Naive thymus-derived CD8-positive, alpha-beta T cell (primary cell): Measurements from ENCODE around the gene ABHD17B. TPM values are rescaled to one million over a fixed set of nuclear protein-coding genes. Genes with fewer than 3 reads are reported as not detected.

Experiments
- ATAC-seq, 2 donors: fragments of 150-1000 bp; cut with Tn5 transposase in 1 of 2; sonication (Bioruptor Pico), chemical (Tn5 transposase) in 1 of 2; 1 replicate in 1 of 2; 2 replicates in 1 of 2; pipeline ENCODE4 v1.10.0; 2021; ENCODE audit warnings: mild to moderate bottlenecking in 2 of 2, moderate library complexity in 2 of 2
- POLR2A ChIA-PET: fragments of 350-600 bp; sonication (Branson Sonifier 250); formaldehyde crosslinking; loops from one replicate; lab custom pipeline; 2021; ENCODE audit warnings: antibody characterized with exemption; lab: Charles Lee
- DNase-seq, 10 donors: peaks; one replicate each; pipeline versions ENCODE4 v3.0.0 to v3.0.0-alpha.2; 2020 to 2022
- H3K27ac Mint-ChIP-seq, 10 donors: one replicate each; pipeline ENCODE4 v1.8.0; 2020 to 2022; ENCODE audit warnings: mild to moderate bottlenecking in 10 of 10, mixed read lengths in 10 of 10, moderate library complexity in 4 of 10, inconsistent platforms in 1 of 10
- H3K27me3 Mint-ChIP-seq, 5 donors: one replicate each; pipeline ENCODE4 v1.8.0; 2021 to 2022; ENCODE audit warnings: mixed read lengths in 5 of 5
- H3K36me3 Mint-ChIP-seq, 3 donors: one replicate each; pipeline ENCODE4 v1.8.0; 2020 to 2022; ENCODE audit warnings: mixed read lengths in 3 of 3, mild to moderate bottlenecking in 2 of 3, inconsistent platforms in 1 of 3
- H3K4me1 Mint-ChIP-seq, 4 donors: one replicate each; pipeline ENCODE4 v1.8.0; 2021 to 2022; ENCODE audit warnings: mixed read lengths in 4 of 4
- H3K4me3 Mint-ChIP-seq, 10 donors: one replicate each; pipeline ENCODE4 v1.8.0; 2020 to 2022; ENCODE audit warnings: mild to moderate bottlenecking in 10 of 10, mixed read lengths in 10 of 10, moderate library complexity in 6 of 10, inconsistent platforms in 1 of 10
- H3K9me3 Mint-ChIP-seq, 9 donors: one replicate each; pipeline ENCODE4 v1.8.0; 2020 to 2022; ENCODE audit warnings: mixed read lengths in 9 of 9, mild to moderate bottlenecking in 3 of 9, inconsistent platforms in 1 of 9, moderate library complexity in 1 of 9
- polyA plus RNA-seq, 3 donors: library from polyadenylated mRNA; unstranded; fragments of 300-500 nt; fragmentation: Illumina TruSeq; gene quantifications; one replicate each; pipeline ENCODE4 v1.2.3, GENCODE V29; 2021
- total RNA-seq, 8 experiments: library from RNA in 2 of 8; stranded (reverse) in 2 of 8; gene quantifications; one replicate each; pipeline ENCODE4 v1.2.3 and lab custom pipeline; 2021 to 2026

ABHD17B gene
- total and polyA plus RNA-seq, 5 experiments from 2014 or later: 20.3 to 25.8 (median 23.9) TPM

DNA sequence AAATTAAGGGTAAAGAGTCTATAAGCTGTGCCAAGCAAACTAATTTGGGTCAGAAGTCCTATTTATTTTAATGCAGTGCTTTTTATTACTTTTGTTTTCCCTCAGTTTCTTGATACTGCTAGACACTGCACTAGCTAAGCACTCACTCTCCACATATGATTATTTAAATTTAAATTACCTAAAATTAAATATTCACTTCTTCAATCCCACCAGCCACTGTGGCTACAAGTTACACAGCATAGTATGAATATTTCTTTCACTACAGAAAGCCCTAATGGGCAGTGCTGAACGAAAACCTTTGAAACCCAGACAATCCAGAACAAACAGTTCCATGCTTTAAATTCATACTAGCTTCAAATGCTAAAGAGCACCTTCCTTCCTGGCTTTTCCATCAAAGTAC lies 23.6 kb downstream of the ABHD17B start:
- peak overlapping the region in 4 of 10 donors; percentile 6 to 27 (median 14) for H3K4me3 Mint-ChIP-seq
- peaks cover 10 to 21% (median 15%) of the 10 kb centered on the region in 3 donors for H3K36me3 Mint-ChIP-seq
- H3K4me1 Mint-ChIP-seq: peaks cover 21 to 58% (median 41%) of the 10 kb centered on the region in 4 donors
- peak overlapping the region in 7 of 10 donors; percentile 1 to 66 (median 17) for H3K27ac Mint-ChIP-seq
- ATAC-seq (no peak), DNase-seq (no peak)
- H3K9me3 Mint-ChIP-seq: peaks cover 4 to 22% (median 17%) of the 10 kb centered on the region in 9 donors
- no peaks in the 10 kb centered on the region for H3K27me3 Mint-ChIP-seq
- POLR2A ChIA-PET: no interaction called here

DNA sequence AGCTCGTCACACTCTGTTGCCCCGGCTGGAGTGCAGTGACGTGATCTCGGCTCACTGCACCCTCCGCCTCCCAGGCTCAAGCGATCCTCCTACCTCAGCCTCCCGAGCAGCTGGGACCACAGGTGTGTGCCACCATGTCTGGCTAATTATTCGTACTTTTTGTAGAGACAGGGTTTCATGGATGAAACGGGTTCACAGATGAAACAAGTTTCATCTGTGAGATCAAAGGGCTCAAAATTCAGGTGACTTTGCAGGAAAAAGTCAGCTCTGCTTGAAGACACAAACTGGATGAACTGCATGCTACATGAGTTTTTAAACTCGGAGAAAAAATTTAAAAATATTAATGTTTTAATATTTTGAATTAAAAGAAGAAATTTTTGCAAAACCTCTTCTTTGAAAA lies 24.5 kb downstream of the ABHD17B start:
- Mint-ChIP-seq H3K4me1 (peaks cover 21 to 58% (median 40%) of the 10 kb centered on the region in 4 donors), H3K4me3 (peak overlapping the region in 3 of 10 donors; percentile 10 to 36 (median 26)), H3K9me3 (peaks cover 4 to 27% (median 20%) of the 10 kb centered on the region in 9 donors), H3K36me3 (peaks cover 15 to 29% (median 15%) of the 10 kb centered on the region in 3 donors), H3K27me3 (no peaks in the 10 kb centered on the region), H3K27ac (peak overlapping the region in 8 of 10 donors; percentile 13 to 83 (median 62))
- peak in 1 of 10 donors; percentile 4 for DNase-seq
- POLR2A ChIA-PET: interaction anchor here (0.7 to 1.3 kb wide), 2 partner anchors 8 to 25 kb away, joined by 3 to 4 read pairs; partner anchors contain the start of genes ABHD17B and C9orf85
- peak in 1 of 2 donors; percentile 27 for ATAC-seq

DNA sequence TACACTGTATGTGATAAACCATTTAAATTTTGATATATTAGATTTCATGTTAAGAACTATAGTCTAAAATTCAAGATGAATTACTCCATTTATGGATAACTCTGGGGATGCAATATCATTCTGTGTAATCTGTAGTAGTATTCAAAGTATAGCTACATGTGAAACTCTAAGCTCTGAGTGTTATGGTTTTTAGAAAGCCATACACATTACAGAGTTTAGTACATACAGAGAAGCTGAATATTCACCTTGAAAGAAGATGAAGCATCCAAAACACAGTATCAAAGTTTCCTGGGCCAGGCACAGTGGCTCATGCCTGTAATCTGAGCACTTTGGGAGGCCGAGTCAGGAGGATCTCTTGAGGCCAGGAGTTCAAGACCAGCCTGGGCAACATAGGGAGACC lies 25.0 kb downstream of the ABHD17B start:
- Mint-ChIP-seq H3K9me3 (peaks cover 4 to 32% (median 24%) of the 10 kb centered on the region in 9 donors), H3K27ac (peak overlapping the region in 9 of 10 donors; percentile 13 to 83 (median 58)), H3K36me3 (peaks cover 15 to 34% (median 20%) of the 10 kb centered on the region in 3 donors), H3K4me3 (peak overlapping the region in 1 of 10 donors; percentile 26), H3K27me3 (no peaks in the 10 kb centered on the region), H3K4me1 (peaks cover 18 to 56% (median 36%) of the 10 kb centered on the region in 4 donors)
- no peak for DNase-seq
- POLR2A ChIA-PET: interaction anchor here (0.7 to 1.3 kb wide), 2 partner anchors 8 to 25 kb away, joined by 3 to 4 read pairs; partner anchors contain the start of genes ABHD17B and C9orf85
- ATAC-seq: peak in 1 of 2 donors; percentile 25

DNA sequence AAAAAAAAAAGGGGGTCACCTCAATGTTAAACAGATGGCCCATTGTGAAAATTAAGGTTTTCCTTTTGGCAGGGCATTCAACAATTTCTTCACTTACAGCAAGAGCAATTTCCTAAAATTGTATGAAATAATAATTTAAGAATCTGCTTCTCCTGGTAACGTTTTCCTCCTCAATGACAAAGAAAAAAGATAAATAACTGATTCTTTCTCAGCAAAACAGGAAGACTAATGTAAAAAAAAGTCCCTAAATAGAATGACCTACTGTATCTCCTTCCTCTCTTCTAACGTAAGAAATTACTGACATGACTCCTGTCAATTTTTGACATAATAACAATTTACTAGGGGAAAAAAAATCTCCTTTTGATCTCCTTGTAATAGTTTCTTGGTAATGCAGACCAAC lies 25.5 kb downstream of the ABHD17B start:
- Mint-ChIP-seq H3K27me3 (no peaks in the 10 kb centered on the region), H3K4me1 (peaks cover 16 to 53% (median 32%) of the 10 kb centered on the region in 4 donors), H3K4me3 (peak overlapping the region in 2 of 10 donors; percentile 25 to 39), H3K27ac (peak overlapping the region in 6 of 10 donors; percentile 44 to 83 (median 58)), H3K9me3 (peaks cover 4 to 35% (median 26%) of the 10 kb centered on the region in 9 donors), H3K36me3 (peaks cover 20 to 37% (median 20%) of the 10 kb centered on the region in 3 donors)
- POLR2A ChIA-PET: interaction anchor here (1.3 kb wide), 1 partner anchor 26 kb away, joined by 4 read pairs; the partner anchor contains the start of genes ABHD17B and C9orf85
- ATAC-seq: no peak
- DNase-seq: no peak

DNA sequence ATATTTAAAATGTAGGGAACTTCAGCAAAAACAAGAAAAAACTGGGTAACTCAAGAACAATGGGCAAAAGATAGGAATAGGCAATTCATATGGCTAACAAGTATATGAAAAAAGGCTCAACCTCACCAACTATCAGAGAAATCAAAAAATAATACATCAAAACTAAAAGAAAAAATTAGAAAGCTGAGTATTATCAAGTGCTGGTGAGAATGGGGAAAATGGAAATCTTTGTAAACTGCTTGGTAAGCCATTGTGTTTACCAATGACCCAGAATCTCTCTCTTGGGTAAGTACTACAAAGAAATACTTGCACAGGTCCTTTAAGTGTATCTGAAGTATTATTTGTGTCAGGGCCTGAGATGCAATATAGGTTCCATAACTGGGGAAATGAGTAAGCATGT lies 27.0 kb downstream of the ABHD17B start:
- Mint-ChIP-seq H3K27me3 (no peaks in the 10 kb centered on the region), H3K9me3 (peaks cover 9 to 48% (median 36%) of the 10 kb centered on the region in 9 donors), H3K4me3 (no peak overlapping the region), H3K27ac (peak overlapping the region in 2 of 10 donors; percentile 40 to 66), H3K4me1 (peaks cover 15 to 49% (median 34%) of the 10 kb centered on the region in 4 donors), H3K36me3 (peaks cover 24 to 47% (median 30%) of the 10 kb centered on the region in 3 donors)
- ATAC-seq (no peak), DNase-seq (no peak)
- POLR2A ChIA-PET: no interaction called here

DNA sequence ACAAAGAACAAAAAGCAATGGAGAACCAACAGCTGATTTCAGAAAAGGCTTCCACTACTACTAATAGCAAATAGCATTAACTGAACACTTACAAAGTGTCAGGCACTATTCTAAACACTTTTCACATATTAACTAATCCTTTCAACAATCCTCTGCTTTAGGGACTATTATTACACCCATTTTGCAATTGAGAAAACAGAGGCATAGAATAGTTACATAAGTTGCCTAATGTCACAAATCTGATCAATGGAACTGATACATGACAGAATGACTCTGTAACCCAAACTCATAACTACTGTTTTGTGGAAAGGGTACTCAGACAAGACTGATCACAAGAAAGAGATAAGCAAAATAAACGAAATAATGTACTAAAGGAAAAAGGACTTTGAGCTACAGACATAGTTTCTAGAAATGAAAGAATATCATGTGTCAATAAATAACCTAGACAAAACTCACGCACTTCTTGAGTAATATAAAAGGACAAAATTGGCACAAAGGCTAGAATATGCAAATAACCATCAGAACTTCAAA lies 31.3 kb downstream of the ABHD17B start:
- no peak for ATAC-seq

DNA sequence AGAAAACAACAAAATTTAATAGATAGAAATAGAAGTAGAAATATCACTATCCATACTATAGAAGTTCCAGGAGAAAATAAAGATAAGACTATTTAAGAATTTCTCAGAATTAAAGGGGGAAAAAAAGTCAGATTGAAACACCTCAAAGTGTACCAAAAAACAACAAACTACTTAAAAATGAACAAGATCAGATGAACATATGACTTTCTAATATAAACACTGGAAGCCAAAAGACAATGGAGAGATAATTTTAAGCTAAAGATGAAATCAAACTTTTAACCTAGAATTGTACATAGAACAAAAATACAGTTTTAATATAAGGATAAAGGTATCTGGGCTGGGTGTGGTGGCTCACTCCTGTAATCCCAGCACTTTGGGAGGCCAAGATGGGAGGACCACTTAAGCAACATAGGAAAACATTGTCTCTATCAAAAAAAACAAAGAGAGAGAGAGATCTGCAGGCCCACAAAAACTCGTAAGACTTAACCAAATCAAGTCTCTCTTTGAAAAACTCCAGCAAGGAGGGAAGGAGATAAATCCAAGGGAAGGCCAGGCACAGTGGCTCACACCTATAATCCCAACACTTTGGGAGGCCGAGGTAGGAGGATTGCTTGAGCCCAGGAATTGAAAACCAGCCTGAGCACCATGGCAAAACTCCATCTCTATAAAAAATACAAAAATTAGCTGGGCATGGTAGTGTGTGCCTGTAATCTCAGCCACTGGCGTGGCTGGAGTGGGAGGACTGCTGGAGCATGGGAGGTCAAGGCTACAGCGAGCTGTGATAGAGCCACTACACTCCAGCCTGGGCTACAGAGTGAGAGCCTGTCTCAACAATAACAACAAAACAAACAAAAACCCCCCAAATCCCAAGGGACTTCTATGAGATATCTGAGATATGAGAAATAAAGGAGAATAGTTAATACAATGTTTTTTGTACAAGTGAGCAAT lies 32.4 kb downstream of the ABHD17B start:
- peaks cover 27 to 59% (median 38%) of the 10 kb centered on the region in 3 donors for H3K36me3 Mint-ChIP-seq
- H3K27ac Mint-ChIP-seq: no peak overlapping the region
- H3K9me3 Mint-ChIP-seq: peaks cover 11 to 59% (median 33%) of the 10 kb centered on the region in 9 donors
- ATAC-seq: no peak
- DNase-seq: no peak
- POLR2A ChIA-PET: interaction anchor here (0.6 kb wide), 1 partner anchor 8 kb away, joined by 3 read pairs; no protein-coding TSS in a partner anchor
- H3K27me3 Mint-ChIP-seq: no peaks in the 10 kb centered on the region
- peaks cover 11 to 31% (median 23%) of the 10 kb centered on the region in 4 donors for H3K4me1 Mint-ChIP-seq
- H3K4me3 Mint-ChIP-seq: no peak overlapping the region

More for the DNA sequence above, 31.3 kb downstream of the ABHD17B start:
- DNase-seq: no peak
- Mint-ChIP-seq H3K27ac (no peak overlapping the region), H3K36me3 (peaks cover 32 to 64% (median 37%) of the 10 kb centered on the region in 3 donors), H3K27me3 (no peaks in the 10 kb centered on the region), H3K4me3 (no peak overlapping the region), H3K9me3 (peaks cover 15 to 70% (median 45%) of the 10 kb centered on the region in 9 donors), H3K4me1 (peaks cover 11 to 37% (median 23%) of the 10 kb centered on the region in 4 donors)
- POLR2A ChIA-PET: no interaction called here

DNA sequence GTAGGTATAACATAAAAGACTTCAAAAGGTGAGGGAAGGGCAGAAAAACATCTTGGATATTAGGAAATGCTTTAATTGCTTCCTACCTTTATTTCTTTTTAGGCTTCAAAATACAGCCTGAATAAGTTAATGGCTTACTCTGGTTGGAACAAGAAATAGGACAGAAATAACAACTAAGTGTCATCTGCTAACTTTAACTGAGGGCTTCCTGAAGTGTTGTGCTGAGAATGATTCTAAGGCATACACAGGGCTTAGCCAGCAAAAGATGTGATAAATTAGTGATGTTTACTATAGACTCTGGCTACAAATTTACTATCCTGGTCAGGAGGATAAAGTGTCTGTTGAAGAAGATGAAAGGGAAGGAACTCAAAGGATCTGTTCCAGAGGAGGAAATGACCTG lies 34.2 kb downstream of the ABHD17B start:
- Mint-ChIP-seq H3K36me3 (peaks cover 22 to 47% (median 36%) of the 10 kb centered on the region in 3 donors), H3K4me1 (peaks cover 13 to 30% (median 24%) of the 10 kb centered on the region in 4 donors), H3K9me3 (peaks cover 10 to 47% (median 26%) of the 10 kb centered on the region in 9 donors), H3K4me3 (peak overlapping the region in 4 of 10 donors; percentile 14 to 57 (median 30)), H3K27me3 (no peaks in the 10 kb centered on the region), H3K27ac (peak overlapping the region in 3 of 10 donors; percentile 0 to 58 (median 15))
- ATAC-seq: no peak
- DNase-seq: no peak
- POLR2A ChIA-PET: no interaction called here

DNA sequence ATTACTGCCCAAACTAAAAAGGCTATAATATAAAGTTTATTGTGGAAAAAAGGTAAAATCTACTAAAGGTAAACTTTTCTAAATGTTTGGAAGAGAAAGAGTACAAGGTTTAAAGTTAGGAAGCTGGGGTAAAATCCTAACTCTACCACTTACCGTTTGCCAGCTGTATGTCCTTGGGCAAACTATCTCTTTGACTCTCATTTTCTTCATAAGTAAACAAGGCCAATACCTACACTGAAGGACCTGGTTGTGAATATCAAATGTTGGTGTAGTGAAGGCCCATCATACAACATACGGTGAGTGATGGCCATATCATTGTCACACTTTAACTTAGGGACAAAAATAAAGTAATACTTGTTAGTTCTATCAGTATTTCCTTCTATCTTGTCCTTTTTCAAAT lies 34.9 kb downstream of the ABHD17B start:
- DNase-seq (no peak), ATAC-seq (no peak)
- Mint-ChIP-seq H3K36me3 (peaks cover 22 to 40% (median 36%) of the 10 kb centered on the region in 3 donors), H3K27me3 (no peaks in the 10 kb centered on the region), H3K9me3 (peaks cover 8 to 42% (median 25%) of the 10 kb centered on the region in 9 donors), H3K4me3 (no peak overlapping the region), H3K4me1 (peaks cover 14 to 27% (median 24%) of the 10 kb centered on the region in 4 donors), H3K27ac (no peak overlapping the region)
- POLR2A ChIA-PET: no interaction called here

DNA sequence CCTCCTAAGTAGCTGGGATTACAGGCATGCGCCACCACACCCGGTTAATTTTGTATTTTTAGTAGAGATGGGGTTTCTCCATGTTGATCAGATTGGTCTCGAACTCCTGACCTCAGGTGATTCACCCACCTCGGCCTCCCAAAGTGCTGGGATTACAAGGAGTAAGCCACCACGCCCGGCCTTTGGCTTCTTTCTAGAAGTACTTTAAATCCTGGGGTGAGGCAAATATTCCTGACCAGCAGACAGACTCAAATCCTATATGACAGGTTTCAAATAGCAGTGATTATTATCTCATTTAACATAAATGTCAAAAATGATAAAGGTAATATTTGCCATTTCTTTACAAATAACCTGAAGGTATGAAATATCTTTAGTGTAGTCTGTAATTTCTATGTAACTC lies 35.6 kb downstream of the ABHD17B start:
- Mint-ChIP-seq H3K27me3 (no peaks in the 10 kb centered on the region), H3K4me3 (no peak overlapping the region), H3K4me1 (peaks cover 16 to 27% (median 22%) of the 10 kb centered on the region in 4 donors), H3K36me3 (peaks cover 17 to 40% (median 37%) of the 10 kb centered on the region in 3 donors), H3K9me3 (peaks cover 4 to 36% (median 22%) of the 10 kb centered on the region in 9 donors), H3K27ac (no peak overlapping the region)
- POLR2A ChIA-PET: no interaction called here
- DNase-seq (no peak), ATAC-seq (no peak)

DNA sequence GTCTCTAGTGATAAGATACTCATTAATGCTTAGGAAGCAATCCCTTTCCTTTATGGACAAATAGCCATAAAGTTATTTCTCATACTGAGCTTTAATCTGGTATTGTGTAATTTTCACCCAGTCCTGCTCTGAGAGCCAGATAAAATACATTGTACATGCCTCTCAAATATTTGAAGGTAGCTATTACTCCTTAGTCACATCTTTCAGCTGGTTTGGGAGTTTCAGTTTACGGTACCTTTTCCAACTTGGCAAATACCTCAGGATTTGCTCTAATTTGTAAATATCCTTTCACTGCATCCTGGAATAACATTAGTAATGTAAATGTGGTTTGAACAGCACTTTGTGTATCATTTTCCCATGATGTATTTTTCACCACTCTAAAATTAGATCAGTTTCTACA lies 47.4 kb downstream of the ABHD17B start:
- H3K4me1 Mint-ChIP-seq: peaks cover 0 to 6% (median under 1%) of the 10 kb centered on the region in 4 donors
- peak overlapping the region in 1 of 10 donors; percentile 11 for H3K27ac Mint-ChIP-seq
- ATAC-seq: no peak
- peaks cover 0 to 26% (median 19%) of the 10 kb centered on the region in 9 donors for H3K9me3 Mint-ChIP-seq
- DNase-seq: no peak
- peaks cover 15 to 59% (median 47%) of the 10 kb centered on the region in 3 donors for H3K36me3 Mint-ChIP-seq
- POLR2A ChIA-PET: no interaction called here
- no peak overlapping the region for H3K4me3 Mint-ChIP-seq
- H3K27me3 Mint-ChIP-seq: no peaks in the 10 kb centered on the region

DNA sequence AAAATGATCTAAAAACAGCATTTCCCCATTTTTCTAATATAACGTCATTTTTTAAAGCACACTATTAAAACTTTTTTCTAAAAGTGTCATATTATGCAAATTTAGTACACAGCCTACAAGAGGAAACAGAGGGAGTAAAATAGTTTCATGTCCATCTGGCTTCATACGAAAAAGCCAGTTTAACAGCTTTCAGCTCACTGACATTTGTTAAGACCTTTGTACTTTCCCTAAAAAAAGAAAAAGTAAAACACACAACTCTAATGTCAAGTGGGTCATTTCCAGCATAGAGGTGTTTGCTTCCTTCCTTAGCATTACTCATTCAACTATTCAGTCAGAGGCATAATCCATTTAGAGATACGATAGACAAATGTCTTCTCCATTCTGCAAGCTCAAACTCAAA lies 49.4 kb downstream of the ABHD17B start:
- peaks cover 0 to 33% (median 20%) of the 10 kb centered on the region in 9 donors for H3K9me3 Mint-ChIP-seq
- H3K4me3 Mint-ChIP-seq: no peak overlapping the region
- peaks cover 15 to 55% (median 34%) of the 10 kb centered on the region in 3 donors for H3K36me3 Mint-ChIP-seq
- no peak overlapping the region for H3K27ac Mint-ChIP-seq
- DNase-seq: no peak
- H3K27me3 Mint-ChIP-seq: no peaks in the 10 kb centered on the region
- no peak for ATAC-seq
- POLR2A ChIA-PET: no interaction called here
- H3K4me1 Mint-ChIP-seq: peaks cover 0 to 7% (median under 1%) of the 10 kb centered on the region in 4 donors
